MM.1S (cell line): ENCODE data around the gene ADARB1.

ENCODE experiments used
- EZH2 ChIP-seq: fragments of 300-600 bp; sonication (generic); optimal IDR thresholded peaks from 2 replicates; pipeline ENCODE3; 2017; ENCODE audit warnings: low read depth, mild to moderate bottlenecking, antibody characterized with exemption, low read length, mixed read lengths
- EZH2phosphoT487 ChIP-seq: fragments of 300-600 bp; sonication (generic); IDR thresholded peaks from 2 replicates; pipeline ENCODE4 v1.6.1; 2018; ENCODE audit warnings: antibody characterized with exemption, low read length
- TF ChIP-seq, protein P1 (sequence below): fragments of 300-600 bp; sonication (generic); IDR thresholded peaks from 2 replicates; pipeline ENCODE4 v1.5.1; 2016; ENCODE audit warnings: antibody characterized with exemption, low read length, mixed read lengths

DNA sequence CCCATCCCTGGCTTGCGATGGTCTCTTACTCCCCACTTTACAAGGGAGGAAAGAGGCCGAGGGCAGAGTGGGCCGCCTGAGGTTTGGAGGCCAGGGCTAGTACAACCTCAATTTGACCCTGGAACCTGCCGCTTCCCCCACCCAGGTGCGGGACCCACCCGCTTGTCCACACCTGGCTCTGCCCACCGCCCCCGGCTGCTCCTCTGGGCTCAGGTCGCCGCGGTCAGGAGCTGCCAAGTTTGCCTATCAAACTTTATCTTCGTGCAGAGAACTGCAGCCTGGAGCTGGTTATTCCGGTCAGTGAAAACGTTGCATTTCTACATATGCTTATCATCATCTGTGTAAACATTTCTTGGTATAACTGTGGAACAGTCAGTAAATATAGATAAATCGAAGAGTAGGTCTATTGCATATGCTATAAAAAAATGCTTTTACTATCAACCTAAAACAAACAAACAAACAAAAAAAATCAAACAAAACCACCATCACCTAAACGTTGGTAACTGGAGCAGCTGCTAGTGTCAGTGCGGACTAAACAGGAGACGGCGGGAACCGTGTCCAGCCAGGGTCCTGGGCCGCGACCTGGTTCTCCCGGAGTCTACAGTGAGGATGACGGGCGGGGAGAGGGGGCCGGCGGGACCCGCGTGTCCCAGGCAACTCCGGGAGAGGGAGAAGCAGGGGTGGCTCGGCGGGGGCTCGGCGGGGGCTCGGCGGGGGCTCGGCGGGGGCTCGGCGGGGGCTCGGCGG lies 906 bp upstream of the ADARB1 start:
- TF ChIP-seq, protein P1, sequence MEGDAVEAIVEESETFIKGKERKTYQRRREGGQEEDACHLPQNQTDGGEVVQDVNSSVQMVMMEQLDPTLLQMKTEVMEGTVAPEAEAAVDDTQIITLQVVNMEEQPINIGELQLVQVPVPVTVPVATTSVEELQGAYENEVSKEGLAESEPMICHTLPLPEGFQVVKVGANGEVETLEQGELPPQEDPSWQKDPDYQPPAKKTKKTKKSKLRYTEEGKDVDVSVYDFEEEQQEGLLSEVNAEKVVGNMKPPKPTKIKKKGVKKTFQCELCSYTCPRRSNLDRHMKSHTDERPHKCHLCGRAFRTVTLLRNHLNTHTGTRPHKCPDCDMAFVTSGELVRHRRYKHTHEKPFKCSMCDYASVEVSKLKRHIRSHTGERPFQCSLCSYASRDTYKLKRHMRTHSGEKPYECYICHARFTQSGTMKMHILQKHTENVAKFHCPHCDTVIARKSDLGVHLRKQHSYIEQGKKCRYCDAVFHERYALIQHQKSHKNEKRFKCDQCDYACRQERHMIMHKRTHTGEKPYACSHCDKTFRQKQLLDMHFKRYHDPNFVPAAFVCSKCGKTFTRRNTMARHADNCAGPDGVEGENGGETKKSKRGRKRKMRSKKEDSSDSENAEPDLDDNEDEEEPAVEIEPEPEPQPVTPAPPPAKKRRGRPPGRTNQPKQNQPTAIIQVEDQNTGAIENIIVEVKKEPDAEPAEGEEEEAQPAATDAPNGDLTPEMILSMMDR: no peak
- TF ChIP-seq EZH2 (no peak), EZH2phosphoT487 (no peak)
